ENCODE results near the gene PCGF3.
"Not testable (repeated sequence)": the region's sequence is repeated elsewhere in the genome, so short reads cannot be mapped to it uniquely, and the experiment has no call there.

The PCGF3 gene

GRCh38 chr4:804804-805203 lies 99.2 kb downstream of the PCGF3 start:
- no peak overlapping the region for H3K27ac ChIP-seq (ENCODE audit: low read length)
- no peak overlapping the region for H3K4me3 ChIP-seq (ENCODE audit: low read length)
- no peaks in the 10 kb centered on the region for H3K9me3 ChIP-seq (ENCODE audit: control insufficient read depth, insufficient read depth, low read length)
- H3K27me3 ChIP-seq (ENCODE audit: control insufficient read depth, insufficient read depth, low read length): no peaks in the 10 kb centered on the region; the same call in none of the 2 replicates
- no peak for DNase-seq (ENCODE audit: low read depth, low spot score)
- H3K36me3 ChIP-seq (ENCODE audit: control insufficient read depth, insufficient read depth, low read length): no peaks in the 10 kb centered on the region
- H3K4me1 ChIP-seq (ENCODE audit: control insufficient read depth, insufficient read depth, low read length): no peaks in the 10 kb centered on the region
- no CpG with 5 or more reads among the region's 44 CpGs for WGBS (ENCODE audit: insufficient coverage, insufficient read length)

GRCh38 chr4:806979-807378 lies 101.3 kb downstream of the PCGF3 start:
- H3K4me1 ChIP-seq (ENCODE audit: control insufficient read depth, insufficient read depth, low read length); DNase-seq (ENCODE audit: low read depth, low spot score); H3K9me3 ChIP-seq (ENCODE audit: control insufficient read depth, insufficient read depth, low read length); H3K27ac ChIP-seq (ENCODE audit: low read length); H3K27me3 ChIP-seq (ENCODE audit: control insufficient read depth, insufficient read depth, low read length); H3K4me3 ChIP-seq (ENCODE audit: low read length); H3K36me3 ChIP-seq (ENCODE audit: control insufficient read depth, insufficient read depth, low read length): not testable (repeated sequence)
- WGBS (ENCODE audit: insufficient coverage, insufficient read length): no CpG with 5 or more reads among the region's 4 CpGs

- no peak overlapping the region for H3K27ac ChIP-seq (ENCODE audit: low read length)
- DNase-seq (ENCODE audit: low read depth, low spot score): no peak
- no peak overlapping the region for H3K4me3 ChIP-seq (ENCODE audit: low read length)
- no peaks in the 10 kb centered on the region for H3K4me1 ChIP-seq (ENCODE audit: control insufficient read depth, insufficient read depth, low read length)
- peaks cover 11% of the 10 kb centered on the region for H3K27me3 ChIP-seq (ENCODE audit: control insufficient read depth, insufficient read depth, low read length)
- WGBS (ENCODE audit: insufficient coverage, insufficient read length): no CpG with 5 or more reads among the region's 5 CpGs
- no peaks in the 10 kb centered on the region for H3K9me3 ChIP-seq (ENCODE audit: control insufficient read depth, insufficient read depth, low read length)
- H3K36me3 ChIP-seq (ENCODE audit: control insufficient read depth, insufficient read depth, low read length): no peaks in the 10 kb centered on the region
These were observed 102.2 kb downstream of the PCGF3 start for GRCh38 chr4:807792-808191.

GRCh38 chr4:808860-809570 lies 103.4 kb downstream of the PCGF3 start:
- DNase-seq (ENCODE audit: low read depth, low spot score): no peak
- no peak overlapping the region for H3K4me3 ChIP-seq (ENCODE audit: low read length)
- WGBS (ENCODE audit: insufficient coverage, insufficient read length): 100% methylated on average over 5 of the region's 30 CpGs
- H3K27me3 ChIP-seq (ENCODE audit: control insufficient read depth, insufficient read depth, low read length): peaks cover 18% of the 10 kb centered on the region; the same call in 1 of the 2 replicates
- no peaks in the 10 kb centered on the region for H3K9me3 ChIP-seq (ENCODE audit: control insufficient read depth, insufficient read depth, low read length)
- H3K27ac ChIP-seq (ENCODE audit: low read length): no peak overlapping the region
- no peaks in the 10 kb centered on the region for H3K36me3 ChIP-seq (ENCODE audit: control insufficient read depth, insufficient read depth, low read length)
- H3K4me1 ChIP-seq (ENCODE audit: control insufficient read depth, insufficient read depth, low read length): no peaks in the 10 kb centered on the region

- Histone ChIP-seq H3K27me3 (ENCODE audit: control insufficient read depth, insufficient read depth, low read length) (peaks cover 22% of the 10 kb centered on the region; the same call in 1 of the 2 replicates), H3K9me3 (ENCODE audit: control insufficient read depth, insufficient read depth, low read length) (no peaks in the 10 kb centered on the region), H3K36me3 (ENCODE audit: control insufficient read depth, insufficient read depth, low read length) (no peaks in the 10 kb centered on the region), H3K4me3 (ENCODE audit: low read length) (no peak overlapping the region), H3K4me1 (ENCODE audit: control insufficient read depth, insufficient read depth, low read length) (no peaks in the 10 kb centered on the region), H3K27ac (ENCODE audit: low read length) (no peak overlapping the region)
- no CpG with 5 or more reads among the region's 10 CpGs for WGBS (ENCODE audit: insufficient coverage, insufficient read length)
- no peak for DNase-seq (ENCODE audit: low read depth, low spot score)
These were observed 108.3 kb downstream of the PCGF3 start for GRCh38 chr4:813900-814299.

- H3K27me3 ChIP-seq (ENCODE audit: control insufficient read depth, insufficient read depth, low read length): peaks cover 26% of the 10 kb centered on the region; the same call in 1 of the 2 replicates
- H3K36me3 ChIP-seq (ENCODE audit: control insufficient read depth, insufficient read depth, low read length): no peaks in the 10 kb centered on the region
- no peak for DNase-seq (ENCODE audit: low read depth, low spot score)
- no CpG with 5 or more reads among the region's 14 CpGs for WGBS (ENCODE audit: insufficient coverage, insufficient read length)
- H3K27ac ChIP-seq (ENCODE audit: low read length): no peak overlapping the region
- no peaks in the 10 kb centered on the region for H3K4me1 ChIP-seq (ENCODE audit: control insufficient read depth, insufficient read depth, low read length)
- no peak overlapping the region for H3K4me3 ChIP-seq (ENCODE audit: low read length)
- H3K9me3 ChIP-seq (ENCODE audit: control insufficient read depth, insufficient read depth, low read length): no peaks in the 10 kb centered on the region
These were observed 108.7 kb downstream of the PCGF3 start for GRCh38 chr4:814312-814850.

- no peak overlapping the region for H3K4me3 ChIP-seq (ENCODE audit: low read length)
- no peak for DNase-seq (ENCODE audit: low read depth, low spot score)
- no CpG with 5 or more reads among the region's 11 CpGs for WGBS (ENCODE audit: insufficient coverage, insufficient read length)
- no peaks in the 10 kb centered on the region for H3K4me1 ChIP-seq (ENCODE audit: control insufficient read depth, insufficient read depth, low read length)
- no peaks in the 10 kb centered on the region for H3K36me3 ChIP-seq (ENCODE audit: control insufficient read depth, insufficient read depth, low read length)
- H3K27me3 ChIP-seq (ENCODE audit: control insufficient read depth, insufficient read depth, low read length): peaks cover 27% of the 10 kb centered on the region; the same call in 1 of the 2 replicates
- H3K9me3 ChIP-seq (ENCODE audit: control insufficient read depth, insufficient read depth, low read length): no peaks in the 10 kb centered on the region
- no peak overlapping the region for H3K27ac ChIP-seq (ENCODE audit: low read length)
These were observed 110.0 kb downstream of the PCGF3 start for GRCh38 chr4:815464-816146.

- Histone ChIP-seq H3K36me3 (ENCODE audit: control insufficient read depth, insufficient read depth, low read length) (no peaks in the 10 kb centered on the region), H3K27me3 (ENCODE audit: control insufficient read depth, insufficient read depth, low read length) (peaks cover 20% of the 10 kb centered on the region; the same call in 1 of the 2 replicates), H3K4me3 (ENCODE audit: low read length) (no peak overlapping the region), H3K27ac (ENCODE audit: low read length) (no peak overlapping the region), H3K4me1 (ENCODE audit: control insufficient read depth, insufficient read depth, low read length) (no peaks in the 10 kb centered on the region), H3K9me3 (ENCODE audit: control insufficient read depth, insufficient read depth, low read length) (no peaks in the 10 kb centered on the region)
- no peak for DNase-seq (ENCODE audit: low read depth, low spot score)
- WGBS (ENCODE audit: insufficient coverage, insufficient read length): no CpG with 5 or more reads among the region's 42 CpGs
These were observed 112.7 kb downstream of the PCGF3 start for GRCh38 chr4:818106-818921.

GRCh38 chr4:819401-820229 lies 114.0 kb downstream of the PCGF3 start:
- Histone ChIP-seq H3K27me3 (ENCODE audit: control insufficient read depth, insufficient read depth, low read length) (peaks cover 25% of the 10 kb centered on the region; the same call in 1 of the 2 replicates), H3K36me3 (ENCODE audit: control insufficient read depth, insufficient read depth, low read length) (no peaks in the 10 kb centered on the region)
- no CpG with 5 or more reads among the region's 20 CpGs for WGBS (ENCODE audit: insufficient coverage, insufficient read length)

More at GRCh38 chr4:819401-820229, 114.0 kb downstream of the PCGF3 start:
- peaks cover 3% of the 10 kb centered on the region; the same call in 1 of the 2 replicates for H3K4me1 ChIP-seq (ENCODE audit: control insufficient read depth, insufficient read depth, low read length)
- H3K27ac ChIP-seq (ENCODE audit: low read length): no peak overlapping the region
- no peaks in the 10 kb centered on the region for H3K9me3 ChIP-seq (ENCODE audit: control insufficient read depth, insufficient read depth, low read length)
- no peak for DNase-seq (ENCODE audit: low read depth, low spot score)
- H3K4me3 ChIP-seq (ENCODE audit: low read length): no peak overlapping the region
